GM18502 (cell line): ENCODE results near the gene PDAP1.
A peak's percentile ranks its signal among the peaks of the same experiment; 100 is the strongest.
"Not testable (repeated sequence)": the region's sequence is repeated elsewhere in the genome, so short reads cannot be mapped to it uniquely, and the experiment has no call there.

ENCODE experiments used
- ATAC-seq: cut with Tn5 transposase; IDR thresholded peaks from one replicate; pipeline ENCODE4 v1.9.1; 2021; ENCODE audit warnings: mild to moderate bottlenecking; ENCODE audit not compliant: unreplicated experiment, poor library complexity

PDAP1 gene

GRCh38 chr7:99428972-99429566 lies 20.7 kb upstream of the PDAP1 start:
- ATAC-seq = no peak

- no peak for ATAC-seq
Measured at GRCh38 chr7:99424932-99425730, 16.7 kb upstream of the PDAP1 start.

GRCh38 chr7:99422625-99423024 lies 14.2 kb upstream of the PDAP1 start:
- ATAC-seq = no peak

- no peak for ATAC-seq
Measured at GRCh38 chr7:99422186-99422585, 13.8 kb upstream of the PDAP1 start.

- ATAC-seq = no peak
Measured at GRCh38 chr7:99420986-99421385, 12.6 kb upstream of the PDAP1 start.

GRCh38 chr7:99420213-99420612 lies 11.8 kb upstream of the PDAP1 start:
- ATAC-seq = no peak

- ATAC-seq = no peak
Measured at GRCh38 chr7:99419323-99420021, 11.1 kb upstream of the PDAP1 start.

GRCh38 chr7:99418260-99418659 lies 9.9 kb upstream of the PDAP1 start:
- ATAC-seq = no peak

GRCh38 chr7:99415513-99416127 lies 7.2 kb upstream of the PDAP1 start:
- not testable (repeated sequence) for ATAC-seq

- no peak for ATAC-seq
Measured at GRCh38 chr7:99410635-99411034, 2.2 kb upstream of the PDAP1 start.

GRCh38 chr7:99409806-99410205 lies 1.4 kb upstream of the PDAP1 start:
- no peak for ATAC-seq

GRCh38 chr7:99409192-99409572 lies 785 bp upstream of the PDAP1 start:
- peak; percentile 17 for ATAC-seq

GRCh38 chr7:99407872-99408378 lies 472 bp downstream of the PDAP1 start:
- ATAC-seq = peak; percentile 7

GRCh38 chr7:99406557-99406956 lies 1.8 kb downstream of the PDAP1 start:
- no peak for ATAC-seq

GRCh38 chr7:99404977-99405320 lies 3.4 kb downstream of the PDAP1 start:
- ATAC-seq = no peak

- ATAC-seq = no peak
Measured at GRCh38 chr7:99404235-99404976, 4.0 kb downstream of the PDAP1 start.

- ATAC-seq = no peak
Measured at GRCh38 chr7:99403764-99404163, 4.6 kb downstream of the PDAP1 start.

- no peak for ATAC-seq
Measured at GRCh38 chr7:99402854-99403253, 5.5 kb downstream of the PDAP1 start.

GRCh38 chr7:99399597-99399996 lies 8.8 kb downstream of the PDAP1 start:
- ATAC-seq = no peak

GRCh38 chr7:99398891-99399445 lies 9.4 kb downstream of the PDAP1 start:
- no peak for ATAC-seq
